Natural killer cell (primary cell): ENCODE data around the gene MAML3. TPM values are rescaled to one million over a fixed set of nuclear protein-coding genes. Genes with fewer than 3 reads are reported as not detected.

Source experiments
- ATAC-seq, 3 donors: fragments of 150-1000 bp in 2 of 3; fragments of 200-7000 bp in 1 of 3; cut with Tn5 transposase; 1 replicate in 1 of 3; 2 replicates in 2 of 3; pipeline ENCODE4 v1.10.0; 2021; ENCODE audit warnings: mild to moderate bottlenecking in 2 of 3, moderate library complexity in 2 of 3
- DNase-seq, 2 donors: peaks; one replicate each; pipeline versions ENCODE4 v3.0.0 to v3.0.0-alpha.2; 2013 to 2021; ENCODE audit warnings: mixed read lengths in 1 of 2
- H3K27ac ChIP-seq: one replicate; pipeline ENCODE4 v1.5.1; 2013; ENCODE audit warnings: mild to moderate bottlenecking, low read length
- H3K27me3 ChIP-seq: one replicate; pipeline ENCODE4 v1.6.1; 2013; ENCODE audit warnings: low read length; ENCODE audit not compliant: control insufficient read depth, insufficient read depth
- H3K36me3 ChIP-seq: one replicate; pipeline ENCODE4 v1.6.1; 2013; ENCODE audit warnings: low read length; ENCODE audit not compliant: control insufficient read depth, insufficient read depth
- H3K4me1 ChIP-seq: one replicate; pipeline ENCODE4 v1.6.1; 2013; ENCODE audit warnings: low read length; ENCODE audit not compliant: control insufficient read depth, insufficient read depth
- H3K4me3 ChIP-seq: one replicate; pipeline ENCODE4 v1.5.1; 2013; ENCODE audit warnings: low read length
- H3K9me3 ChIP-seq: one replicate; pipeline ENCODE4 v1.6.1; 2013; ENCODE audit warnings: low read length; ENCODE audit not compliant: control insufficient read depth, insufficient read depth
- H3K27ac Mint-ChIP-seq, 2 donors: one replicate each; pipeline ENCODE4 v1.8.0; 2022; ENCODE audit warnings: mild to moderate bottlenecking in 2 of 2, mixed read lengths in 2 of 2, moderate library complexity in 1 of 2
- H3K27me3 Mint-ChIP-seq, 2 donors: one replicate each; pipeline ENCODE4 v1.8.0; 2022; ENCODE audit warnings: low read depth in 2 of 2, mixed read lengths in 2 of 2
- H3K36me3 Mint-ChIP-seq: one replicate; pipeline ENCODE4 v1.8.0; 2022; ENCODE audit warnings: mixed read lengths
- H3K4me1 Mint-ChIP-seq, 2 donors: one replicate each; pipeline ENCODE4 v1.8.0; 2022; ENCODE audit warnings: mixed read lengths in 2 of 2
- H3K4me3 Mint-ChIP-seq: one replicate; pipeline ENCODE4 v1.8.0; 2022; ENCODE audit warnings: mild to moderate bottlenecking, moderate library complexity, mixed read lengths
- H3K9me3 Mint-ChIP-seq, 2 donors: one replicate each; pipeline ENCODE4 v1.8.0; 2022; ENCODE audit warnings: mixed read lengths in 2 of 2
- WGBS: methylation state at CpG from one replicate; pipeline ENCODE4 v1.1.7; 2013; ENCODE audit warnings: missing lambda C conversion rate; ENCODE audit not compliant: insufficient coverage; 5-methylcytosine and 5-hydroxymethylcytosine counted together
- intact Hi-C: fragments of 100-400 bp; cut with micrococcal nuclease; formaldehyde crosslinking; loops from one replicate; pipeline ENCODE4 v1.14.2; 2022
- total RNA-seq, 4 donors: library from RNA; stranded (reverse); fragments of 120-200 nt in 1 of 4; gene quantifications; one replicate each; pipeline versions ENCODE4 v1.2.3 to v1.2.4, GENCODE V29; 2013 to 2022
- TF ChIP-seq, protein P1 (sequence below): fragments of 200-600 bp; IDR thresholded peaks from one replicate; pipeline ENCODE4 v1.8.0; 2022; ENCODE audit warnings: antibody characterized with exemption

MAML3 gene
- total RNA-seq, 3 donors from 2014 or later (not counting 1 experiment from before 2014, with no cell fraction given), result 1.7 to 5.6 (median 2.8) TPM

DNA sequence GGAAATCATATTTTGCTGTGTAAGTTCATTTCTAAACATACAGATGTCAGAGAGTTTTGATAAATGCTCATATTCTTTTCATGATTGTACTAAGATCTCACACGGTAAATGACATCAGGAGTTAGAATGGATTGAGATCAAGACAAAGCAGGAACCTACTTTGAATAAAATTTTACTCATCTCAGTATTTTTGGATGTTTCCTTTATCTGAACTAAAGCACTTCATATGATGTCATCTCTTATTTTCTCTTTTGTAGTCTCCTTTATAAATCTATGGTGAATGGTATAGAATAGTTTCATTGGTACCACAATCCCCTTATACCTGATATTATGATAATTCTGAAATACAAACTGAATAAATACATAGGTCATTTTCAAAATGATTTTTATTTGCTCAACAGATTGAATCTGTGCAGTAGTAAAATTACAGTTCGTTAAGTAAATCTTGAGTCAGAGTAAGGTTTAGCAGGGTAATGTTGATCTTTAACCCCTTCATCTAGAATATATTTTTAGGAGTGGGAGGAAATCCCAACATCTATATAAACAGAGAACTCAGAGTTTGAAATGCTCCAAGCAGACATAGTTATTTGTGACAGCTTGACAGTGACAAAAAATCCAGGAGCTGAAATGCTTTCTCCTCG is 308.4 kb downstream of the MAML3 start:
- WGBS, result 80% methylated on average over 1 of the region's 3 CpGs
- TF ChIP-seq, protein P1, sequence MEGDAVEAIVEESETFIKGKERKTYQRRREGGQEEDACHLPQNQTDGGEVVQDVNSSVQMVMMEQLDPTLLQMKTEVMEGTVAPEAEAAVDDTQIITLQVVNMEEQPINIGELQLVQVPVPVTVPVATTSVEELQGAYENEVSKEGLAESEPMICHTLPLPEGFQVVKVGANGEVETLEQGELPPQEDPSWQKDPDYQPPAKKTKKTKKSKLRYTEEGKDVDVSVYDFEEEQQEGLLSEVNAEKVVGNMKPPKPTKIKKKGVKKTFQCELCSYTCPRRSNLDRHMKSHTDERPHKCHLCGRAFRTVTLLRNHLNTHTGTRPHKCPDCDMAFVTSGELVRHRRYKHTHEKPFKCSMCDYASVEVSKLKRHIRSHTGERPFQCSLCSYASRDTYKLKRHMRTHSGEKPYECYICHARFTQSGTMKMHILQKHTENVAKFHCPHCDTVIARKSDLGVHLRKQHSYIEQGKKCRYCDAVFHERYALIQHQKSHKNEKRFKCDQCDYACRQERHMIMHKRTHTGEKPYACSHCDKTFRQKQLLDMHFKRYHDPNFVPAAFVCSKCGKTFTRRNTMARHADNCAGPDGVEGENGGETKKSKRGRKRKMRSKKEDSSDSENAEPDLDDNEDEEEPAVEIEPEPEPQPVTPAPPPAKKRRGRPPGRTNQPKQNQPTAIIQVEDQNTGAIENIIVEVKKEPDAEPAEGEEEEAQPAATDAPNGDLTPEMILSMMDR, result no peak
- peaks cover 26 to 42% of the 10 kb centered on the region in 2 donors for H3K4me1 Mint-ChIP-seq
- H3K9me3 Mint-ChIP-seq, result no peaks in the 10 kb centered on the region
- peaks cover 0 to 3% of the 10 kb centered on the region in 2 donors for H3K27me3 Mint-ChIP-seq
- Histone ChIP-seq H3K4me3 (no peak overlapping the region), H3K9me3 (no peaks in the 10 kb centered on the region), H3K4me1 (peaks cover 14% of the 10 kb centered on the region), H3K27me3 (no peaks in the 10 kb centered on the region), H3K36me3 (no peaks in the 10 kb centered on the region), H3K27ac (no peak overlapping the region)
- intact Hi-C loops, result no loop called here
- no peak for ATAC-seq
- H3K4me3 Mint-ChIP-seq, result no peak overlapping the region
- DNase-seq, result no peak
- peak overlapping the region in 1 of 2 donors; percentile 0 for H3K27ac Mint-ChIP-seq
- H3K36me3 Mint-ChIP-seq, result no peaks in the 10 kb centered on the region

DNA sequence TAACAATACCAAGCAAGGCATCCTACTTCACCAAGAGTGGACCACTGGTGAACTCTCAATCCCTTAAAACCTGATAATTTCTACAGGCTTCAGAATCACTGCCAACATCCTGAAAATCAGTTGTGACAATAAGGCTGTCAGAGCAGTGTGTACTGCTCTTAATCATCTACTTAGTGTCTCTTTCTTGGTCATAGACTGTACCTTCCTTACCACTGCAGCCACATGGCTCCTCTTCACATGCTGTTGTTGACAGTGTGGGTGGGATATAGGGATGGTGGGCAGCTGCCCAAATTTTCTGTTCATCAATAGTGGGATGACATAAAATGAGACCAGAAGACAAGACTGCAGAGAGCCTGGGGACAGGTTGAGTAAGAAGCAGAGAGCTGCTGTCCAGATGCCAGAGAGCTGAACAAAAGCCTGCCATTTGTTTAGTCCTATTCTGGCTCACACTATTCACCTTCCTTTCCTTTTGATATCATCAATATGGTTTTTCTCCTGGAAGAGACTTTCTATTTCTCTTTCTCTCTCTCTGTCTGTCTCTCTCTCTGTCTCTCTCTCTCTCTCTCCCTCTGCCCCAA is 309.4 kb downstream of the MAML3 start:
- no peaks in the 10 kb centered on the region for H3K9me3 Mint-ChIP-seq
- Histone ChIP-seq H3K27ac (no peak overlapping the region), H3K27me3 (no peaks in the 10 kb centered on the region), H3K4me3 (no peak overlapping the region), H3K4me1 (peaks cover 24% of the 10 kb centered on the region), H3K9me3 (no peaks in the 10 kb centered on the region), H3K36me3 (no peaks in the 10 kb centered on the region)
- TF ChIP-seq, protein P1, result no peak
- no peak overlapping the region for H3K4me3 Mint-ChIP-seq
- ATAC-seq (no peak), DNase-seq (no peak)
- peaks cover 0 to 3% of the 10 kb centered on the region in 2 donors for H3K27me3 Mint-ChIP-seq
- H3K36me3 Mint-ChIP-seq, result no peaks in the 10 kb centered on the region
- H3K4me1 Mint-ChIP-seq, result peaks cover 36 to 45% of the 10 kb centered on the region in 2 donors
- intact Hi-C loops, result no loop called here
- peak overlapping the region; percentile 54 to 61 for H3K27ac Mint-ChIP-seq

DNA sequence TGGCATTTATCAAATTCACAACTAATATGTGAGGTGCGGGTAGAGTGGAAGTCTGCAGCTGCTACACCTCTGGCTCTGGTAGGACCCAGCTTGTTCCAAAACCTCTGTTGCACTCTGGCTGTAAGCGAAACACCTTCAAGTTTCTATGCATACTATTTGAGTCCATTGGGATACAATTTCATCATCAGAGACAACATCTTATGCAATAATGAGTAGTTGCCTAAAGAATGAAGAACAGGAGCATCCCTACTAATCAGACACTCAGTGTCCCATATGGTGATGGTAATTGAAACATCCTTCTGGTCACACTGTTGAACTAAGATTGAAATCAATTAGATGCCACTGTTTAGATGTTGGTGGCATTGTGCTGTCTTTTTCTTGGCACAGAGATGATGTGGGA is 309.9 kb downstream of the MAML3 start:
- peak overlapping the region; percentile 54 to 61 for H3K27ac Mint-ChIP-seq
- Histone ChIP-seq H3K4me1 (peaks cover 26% of the 10 kb centered on the region), H3K27ac (no peak overlapping the region), H3K36me3 (no peaks in the 10 kb centered on the region), H3K27me3 (no peaks in the 10 kb centered on the region), H3K9me3 (no peaks in the 10 kb centered on the region), H3K4me3 (no peak overlapping the region)
- H3K36me3 Mint-ChIP-seq, result no peaks in the 10 kb centered on the region
- DNase-seq, result no peak
- ATAC-seq, result no peak
- H3K9me3 Mint-ChIP-seq, result no peaks in the 10 kb centered on the region
- 94% methylated on average over 2 of the region's 2 CpGs for WGBS
- peaks cover 0 to under 1% of the 10 kb centered on the region in 2 donors for H3K27me3 Mint-ChIP-seq
- no peak overlapping the region for H3K4me3 Mint-ChIP-seq
- TF ChIP-seq, protein P1, result no peak
- H3K4me1 Mint-ChIP-seq, result peaks cover 37 to 45% of the 10 kb centered on the region in 2 donors
- intact Hi-C loops, result no loop called here
